HepG2 (cell line): Measurements from ENCODE around the gene MXRA7. TPM values are rescaled to one million over a fixed set of nuclear protein-coding genes. Genes with fewer than 3 reads are reported as not detected.
A peak's percentile ranks its signal among the peaks of the same experiment; 100 is the strongest.

Experiments used
- CSRNP2 ChIP-seq: sonication (generic); formaldehyde crosslinking; conservative IDR thresholded peaks from 2 replicates; pipeline ENCODE4 v1.8.0; 2022; ENCODE audit warnings: low read depth, missing genetic modification reagents
- HDAC2 ChIP-seq: sonication (generic); formaldehyde crosslinking; IDR thresholded peaks from 2 replicates; pipeline ENCODE4 v1.4.0; 2020; ENCODE audit warnings: missing genetic modification reagents
- MXI1 ChIP-seq: IDR thresholded peaks from 3 replicates; pipeline ENCODE4 v1.6.1; 2012; ENCODE audit warnings: low read depth, low read length, inconsistent platforms, borderline replicate concordance
- MYC ChIP-seq: sonication (generic); formaldehyde crosslinking; IDR thresholded peaks from 2 replicates; pipeline ENCODE4 v1.9.0; 2021; ENCODE audit warnings: missing genetic modification reagents, borderline replicate concordance
- PHF8 ChIP-seq: sonication (generic); formaldehyde crosslinking; IDR thresholded peaks from 2 replicates; pipeline ENCODE4 v1.5.0; 2020; ENCODE audit warnings: missing genetic modification reagents
- POLR2AphosphoS2 ChIP-seq: IDR thresholded peaks from 2 replicates; pipeline ENCODE4 v1.6.1; 2011; ENCODE audit warnings: low read depth, low read length, improper control_type of control experiment
- PRDM10 ChIP-seq: sonication (generic); formaldehyde crosslinking; IDR thresholded peaks from 2 replicates; pipeline ENCODE4 v1.4.0; 2020; ENCODE audit warnings: low read depth, missing genetic modification reagents
- RBM39 ChIP-seq: fragments of 200-400 bp; formaldehyde crosslinking; IDR thresholded peaks from one replicate; pipeline ENCODE4 v1.6.1; 2018; ENCODE audit warnings: antibody characterized with exemption, mild to moderate bottlenecking, low read depth, low read length; ENCODE audit not compliant: poor library complexity, severe bottlenecking
- RELA ChIP-seq: sonication (generic); formaldehyde crosslinking; IDR thresholded peaks from 2 replicates; pipeline ENCODE4 v1.4.0; 2020; ENCODE audit warnings: missing genetic modification reagents
- SMAD9 ChIP-seq: sonication (generic); formaldehyde crosslinking; IDR thresholded peaks from 2 replicates; pipeline ENCODE4 v1.5.1; 2020; ENCODE audit warnings: mild to moderate bottlenecking, missing genetic modification reagents
- THAP7 ChIP-seq: sonication (generic); formaldehyde crosslinking; IDR thresholded peaks from 2 replicates; pipeline ENCODE4 v1.8.1; 2023; ENCODE audit warnings: mild to moderate bottlenecking, missing genetic modification reagents
- TOE1 ChIP-seq: sonication (generic); formaldehyde crosslinking; IDR thresholded peaks from 2 replicates; pipeline ENCODE4 v1.4.0; 2020; ENCODE audit warnings: mild to moderate bottlenecking, missing genetic modification reagents
- ZFP36L1 ChIP-seq: sonication (generic); formaldehyde crosslinking; IDR thresholded peaks from 2 replicates; pipeline ENCODE4 v1.8.0; 2022; ENCODE audit warnings: mild to moderate bottlenecking, missing genetic modification reagents, moderate library complexity
- ZFP41 ChIP-seq: sonication (generic); formaldehyde crosslinking; IDR thresholded peaks from 2 replicates; pipeline ENCODE4 v1.4.0; 2020; ENCODE audit warnings: mild to moderate bottlenecking, missing genetic modification reagents, borderline replicate concordance
- ZNF124 ChIP-seq: sonication (generic); formaldehyde crosslinking; IDR thresholded peaks from 2 replicates; pipeline ENCODE4 v1.4.0; 2020; ENCODE audit warnings: missing genetic modification reagents
- ZNF557 ChIP-seq: sonication (generic); formaldehyde crosslinking; IDR thresholded peaks from 2 replicates; pipeline ENCODE4 v1.4.0; 2020; ENCODE audit warnings: missing genetic modification reagents
- ZNF746 ChIP-seq: sonication (generic); formaldehyde crosslinking; IDR thresholded peaks from 2 replicates; pipeline ENCODE4 v1.8.0; 2022; ENCODE audit warnings: mild to moderate bottlenecking, missing genetic modification reagents
- ZSCAN9 ChIP-seq: IDR thresholded peaks from 2 replicates; pipeline ENCODE4 v1.6.1; 2016; ENCODE audit warnings: borderline replicate concordance
- polyA plus RNA-seq, 8 experiments: library from polyadenylated mRNA; depleted of rRNA in 3 of 8; stranded (reverse) in 7 of 8; unstranded in 1 of 8; fragments of >200 nt; fragmentation: Illumina TruSeq in 4 of 8; extraction: Trizol in 4 of 8; gene quantifications; 2 replicates each; pipeline versions ENCODE4 v1.2.1 to v1.2.3, GENCODE V29; 2011 to 2016; ENCODE audit warnings: low read depth in 4 of 8, missing spikeins in 1 of 8, mixed read lengths in 1 of 8; ENCODE audit not compliant: insufficient read depth in 1 of 8
- total RNA-seq, 5 experiments: library from RNA; depleted of rRNA; stranded (reverse); fragments of >200 nt; fragmentation: Illumina TruSeq; extraction: Trizol; gene quantifications; 2 replicates each; pipeline ENCODE4 v1.2.3, GENCODE V29; 2016; ENCODE audit warnings: low read depth in 1 of 5
- TF ChIP-seq, protein P1 (sequence below): sonication (generic); formaldehyde crosslinking; IDR thresholded peaks from 2 replicates; pipeline ENCODE4 v1.9.0; 2022; ENCODE audit warnings: missing genetic modification reagents, mild to moderate bottlenecking, borderline replicate concordance
- TF ChIP-seq, protein P2 (sequence below): sonication (generic); formaldehyde crosslinking; IDR thresholded peaks from 2 replicates; pipeline ENCODE4 v1.8.1; 2022; ENCODE audit warnings: mild to moderate bottlenecking, missing genetic modification reagents

MXRA7 gene
- total and polyA plus RNA-seq, 2 of the 13 experiments (the other 11 are each of a cell fraction or from before 2014, with no cell fraction given): 44.8 to 112 TPM

DNA sequence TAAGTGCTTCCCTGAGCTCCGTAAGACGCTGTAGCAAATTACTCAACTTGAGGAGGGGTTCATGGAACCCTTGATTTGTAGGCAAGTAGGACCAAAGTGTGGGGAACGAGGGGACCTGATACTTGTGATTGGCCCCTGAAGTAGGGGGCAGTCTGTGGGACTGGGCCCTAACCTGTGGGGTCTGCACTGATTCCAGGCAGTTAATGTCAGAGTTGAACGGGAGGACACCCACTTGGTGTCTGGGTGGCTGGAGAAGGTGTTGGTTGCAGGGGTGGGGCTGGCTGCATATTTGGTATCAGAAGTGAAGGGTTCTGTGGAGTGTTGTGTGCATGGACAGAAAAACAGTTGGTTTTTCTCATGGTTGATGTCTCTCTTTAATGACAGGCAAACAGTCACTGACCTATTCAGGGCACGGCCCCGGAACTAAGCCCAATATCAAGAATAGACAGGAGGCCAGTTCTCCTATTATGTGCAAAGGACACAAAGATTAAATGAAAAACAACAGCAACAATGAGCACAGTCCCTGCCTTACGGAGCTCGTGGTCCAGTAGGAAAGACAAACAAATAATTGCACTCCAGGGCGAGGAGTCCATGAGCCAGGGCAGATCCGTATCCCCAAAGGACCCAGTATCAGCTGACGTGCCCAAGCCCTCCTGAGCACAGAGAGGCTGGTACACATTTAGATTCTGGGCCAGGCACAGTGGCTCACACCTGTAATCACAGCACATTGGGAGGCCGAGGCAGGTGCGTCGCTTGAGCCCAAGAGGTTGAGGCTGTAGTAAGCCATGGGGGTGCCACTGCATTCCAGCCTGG, 19.2 kb downstream of the MXRA7 start (continued):
- 0 out of 2 replicates have a peak, but pooled peaks have one; percentile 25 for TF ChIP-seq TOE1 (CRISPR knock-in tag)
- TF ChIP-seq HDAC2 (CRISPR knock-in tag): peak; percentile 85
- TF ChIP-seq ZFP36L1: no peak
- TF ChIP-seq, protein P1, sequence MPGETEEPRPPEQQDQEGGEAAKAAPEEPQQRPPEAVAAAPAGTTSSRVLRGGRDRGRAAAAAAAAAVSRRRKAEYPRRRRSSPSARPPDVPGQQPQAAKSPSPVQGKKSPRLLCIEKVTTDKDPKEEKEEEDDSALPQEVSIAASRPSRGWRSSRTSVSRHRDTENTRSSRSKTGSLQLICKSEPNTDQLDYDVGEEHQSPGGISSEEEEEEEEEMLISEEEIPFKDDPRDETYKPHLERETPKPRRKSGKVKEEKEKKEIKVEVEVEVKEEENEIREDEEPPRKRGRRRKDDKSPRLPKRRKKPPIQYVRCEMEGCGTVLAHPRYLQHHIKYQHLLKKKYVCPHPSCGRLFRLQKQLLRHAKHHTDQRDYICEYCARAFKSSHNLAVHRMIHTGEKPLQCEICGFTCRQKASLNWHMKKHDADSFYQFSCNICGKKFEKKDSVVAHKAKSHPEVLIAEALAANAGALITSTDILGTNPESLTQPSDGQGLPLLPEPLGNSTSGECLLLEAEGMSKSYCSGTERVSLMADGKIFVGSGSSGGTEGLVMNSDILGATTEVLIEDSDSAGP: peak; percentile 60
- no peak for TF ChIP-seq PHF8
- 0 out of 2 replicates have a peak, but pooled peaks have one; percentile 27 for TF ChIP-seq PRDM10 (CRISPR knock-in tag)
- no peak for TF ChIP-seq POLR2AphosphoS2
- TF ChIP-seq CSRNP2: no peak
- TF ChIP-seq, protein P2, sequence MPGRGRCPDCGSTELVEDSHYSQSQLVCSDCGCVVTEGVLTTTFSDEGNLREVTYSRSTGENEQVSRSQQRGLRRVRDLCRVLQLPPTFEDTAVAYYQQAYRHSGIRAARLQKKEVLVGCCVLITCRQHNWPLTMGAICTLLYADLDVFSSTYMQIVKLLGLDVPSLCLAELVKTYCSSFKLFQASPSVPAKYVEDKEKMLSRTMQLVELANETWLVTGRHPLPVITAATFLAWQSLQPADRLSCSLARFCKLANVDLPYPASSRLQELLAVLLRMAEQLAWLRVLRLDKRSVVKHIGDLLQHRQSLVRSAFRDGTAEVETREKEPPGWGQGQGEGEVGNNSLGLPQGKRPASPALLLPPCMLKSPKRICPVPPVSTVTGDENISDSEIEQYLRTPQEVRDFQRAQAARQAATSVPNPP (CRISPR knock-in tag): no peak
- TF ChIP-seq THAP7 (CRISPR knock-in tag): no peak; the same call in 1 of the 2 replicates
- TF ChIP-seq MYC: peak; percentile 48; the same call in 1 of the 2 replicates
- no peak; the same call in 2 of the 3 replicates for TF ChIP-seq MXI1
- TF ChIP-seq ZFP41 (CRISPR knock-in tag): no peak
- TF ChIP-seq RELA: no peak
- TF ChIP-seq ZSCAN9 (CRISPR knock-in tag): 0 out of 2 replicates have a peak, but pooled peaks have one; percentile 49
- TF ChIP-seq SMAD9 (CRISPR knock-in tag): no peak
- TF ChIP-seq ZNF746: no peak; the same call in 1 of the 2 replicates
- TF ChIP-seq RBM39: no peak
- TF ChIP-seq ZNF557 (CRISPR knock-in tag): peak; percentile 25; the same call in 1 of the 2 replicates
- TF ChIP-seq ZNF124 (CRISPR knock-in tag): 0 out of 2 replicates have a peak, but pooled peaks have one; percentile 48
